GM18909 (cell line): ENCODE data around the gene TFEC.

ENCODE experiments used
- ATAC-seq: cut with Tn5 transposase; IDR thresholded peaks from one replicate; pipeline ENCODE4 v1.9.1; 2021; ENCODE audit warnings: mild to moderate bottlenecking; ENCODE audit not compliant: unreplicated experiment, poor library complexity

The TFEC gene

GRCh38 chr7:115997221-115997620, 33.3 kb downstream of the TFEC start:
- no peak for ATAC-seq

GRCh38 chr7:115995701-115996100, 34.9 kb downstream of the TFEC start:
- ATAC-seq, result no peak

GRCh38 chr7:115988401-115988800, 42.2 kb downstream of the TFEC start:
- no peak for ATAC-seq

- ATAC-seq, result no peak
Measured at GRCh38 chr7:115987486-115987885, 43.1 kb downstream of the TFEC start.

- ATAC-seq, result no peak
Measured at GRCh38 chr7:115984105-115984504, 46.5 kb downstream of the TFEC start.

GRCh38 chr7:115980159-115980558, 50.4 kb downstream of the TFEC start:
- no peak for ATAC-seq

GRCh38 chr7:115976651-115977050, 53.9 kb downstream of the TFEC start:
- ATAC-seq, result no peak

- no peak for ATAC-seq
Measured at GRCh38 chr7:115975766-115976165, 54.8 kb downstream of the TFEC start.

GRCh38 chr7:115973406-115973805, 57.2 kb downstream of the TFEC start:
- no peak for ATAC-seq

GRCh38 chr7:115971506-115971905, 59.1 kb downstream of the TFEC start:
- no peak for ATAC-seq

- ATAC-seq, result no peak
Measured at GRCh38 chr7:115968596-115968995, 62.0 kb downstream of the TFEC start.

GRCh38 chr7:115968171-115968570, 62.4 kb downstream of the TFEC start:
- no peak for ATAC-seq

GRCh38 chr7:115965796-115966475, 64.6 kb downstream of the TFEC start:
- ATAC-seq, result no peak

- ATAC-seq, result no peak
Measured at GRCh38 chr7:115965236-115965635, 65.3 kb downstream of the TFEC start.

GRCh38 chr7:115964799-115965198, 65.8 kb downstream of the TFEC start:
- ATAC-seq, result no peak

- ATAC-seq, result no peak
Measured at GRCh38 chr7:115962340-115962739, 68.2 kb downstream of the TFEC start.

GRCh38 chr7:115953592-115954255, 76.8 kb downstream of the TFEC start:
- no peak for ATAC-seq

- ATAC-seq, result no peak
Measured at GRCh38 chr7:115952832-115953231, 77.7 kb downstream of the TFEC start.

- no peak for ATAC-seq
Measured at GRCh38 chr7:115951547-115951946, 79.0 kb downstream of the TFEC start.

- ATAC-seq, result no peak
Measured at GRCh38 chr7:115941703-115942268, 88.8 kb downstream of the TFEC start.

GRCh38 chr7:115940460-115941060, 90.0 kb downstream of the TFEC start:
- no peak for ATAC-seq
